DOHH2 (cell line): Measurements from ENCODE around the gene CD164.

Experiments
- EZH2phosphoT487 ChIP-seq: fragments of 200-600 bp; sonication (generic); IDR thresholded peaks from 2 replicates; pipeline ENCODE4 v1.6.1; 2017; ENCODE audit warnings: borderline replicate concordance, mild to moderate bottlenecking, antibody characterized with exemption, low read length, moderate library complexity, mixed read lengths
- TF ChIP-seq, protein P1 (sequence below): fragments of 200-600 bp; sonication (generic); IDR thresholded peaks from one replicate; pipeline ENCODE4 v1.5.1; 2014; ENCODE audit warnings: antibody characterized with exemption, mild to moderate bottlenecking, low read depth, low read length; ENCODE audit not compliant: poor library complexity, severe bottlenecking

DNA sequence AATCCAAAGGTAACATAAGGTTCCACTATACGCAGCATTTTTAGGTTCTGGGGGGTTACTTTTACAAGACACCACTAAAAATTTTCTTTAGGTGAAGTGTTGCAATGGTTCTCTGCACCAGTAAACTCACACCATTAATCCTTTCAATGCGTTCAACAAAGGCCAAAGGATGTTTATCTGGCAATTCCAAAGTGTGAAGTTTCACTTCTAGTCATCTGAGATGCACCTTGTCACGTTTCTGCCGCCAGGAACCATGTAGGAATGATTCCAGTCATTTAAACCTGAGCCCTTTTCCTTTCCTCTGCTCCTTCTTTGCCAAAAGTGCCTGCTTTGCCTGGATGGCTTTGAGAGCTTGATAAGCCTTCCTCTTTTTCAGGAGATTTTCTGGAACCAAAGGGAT, 54.8 kb downstream of the CD164 start:
- TF ChIP-seq, protein P1, sequence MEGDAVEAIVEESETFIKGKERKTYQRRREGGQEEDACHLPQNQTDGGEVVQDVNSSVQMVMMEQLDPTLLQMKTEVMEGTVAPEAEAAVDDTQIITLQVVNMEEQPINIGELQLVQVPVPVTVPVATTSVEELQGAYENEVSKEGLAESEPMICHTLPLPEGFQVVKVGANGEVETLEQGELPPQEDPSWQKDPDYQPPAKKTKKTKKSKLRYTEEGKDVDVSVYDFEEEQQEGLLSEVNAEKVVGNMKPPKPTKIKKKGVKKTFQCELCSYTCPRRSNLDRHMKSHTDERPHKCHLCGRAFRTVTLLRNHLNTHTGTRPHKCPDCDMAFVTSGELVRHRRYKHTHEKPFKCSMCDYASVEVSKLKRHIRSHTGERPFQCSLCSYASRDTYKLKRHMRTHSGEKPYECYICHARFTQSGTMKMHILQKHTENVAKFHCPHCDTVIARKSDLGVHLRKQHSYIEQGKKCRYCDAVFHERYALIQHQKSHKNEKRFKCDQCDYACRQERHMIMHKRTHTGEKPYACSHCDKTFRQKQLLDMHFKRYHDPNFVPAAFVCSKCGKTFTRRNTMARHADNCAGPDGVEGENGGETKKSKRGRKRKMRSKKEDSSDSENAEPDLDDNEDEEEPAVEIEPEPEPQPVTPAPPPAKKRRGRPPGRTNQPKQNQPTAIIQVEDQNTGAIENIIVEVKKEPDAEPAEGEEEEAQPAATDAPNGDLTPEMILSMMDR, result no peak
- TF ChIP-seq EZH2phosphoT487, result no peak
